Neuronal stem cell (in vitro differentiated cells): ENCODE measurements around the gene VGF.

Experiments used
- DNase-seq: peaks from one replicate; pipeline ENCODE4 v3.0.0-alpha.2; 2013; ENCODE audit warnings: low spot score
- H2AFZ ChIP-seq: one replicate; pipeline ENCODE4 v1.6.1; 2013; ENCODE audit warnings: mild to moderate bottlenecking, low read length, inconsistent platforms
- H2AK5ac ChIP-seq: 2 replicates; pipeline ENCODE4 v1.6.1; 2013; ENCODE audit warnings: low read depth, mild to moderate bottlenecking, inconsistent platforms, low read length, moderate library complexity, mixed read lengths
- H2BK120ac ChIP-seq: 2 replicates; pipeline ENCODE4 v1.6.1; 2013; ENCODE audit warnings: low read depth, mild to moderate bottlenecking, inconsistent platforms, low read length, moderate library complexity, mixed read lengths
- H2BK12ac ChIP-seq: one replicate; pipeline ENCODE4 v1.6.1; 2013; ENCODE audit warnings: low read length, inconsistent platforms
- H2BK15ac ChIP-seq: 2 replicates; pipeline ENCODE4 v1.6.1; 2013; ENCODE audit warnings: mild to moderate bottlenecking, low read length, inconsistent platforms, mixed read lengths
- H2BK5ac ChIP-seq: one replicate; pipeline ENCODE4 v1.6.1; 2013; ENCODE audit warnings: inconsistent platforms, mild to moderate bottlenecking, low read length, moderate library complexity
- H3K14ac ChIP-seq: one replicate; pipeline ENCODE4 v1.6.1; 2013; ENCODE audit warnings: low read length, inconsistent platforms
- H3K18ac ChIP-seq: 2 replicates; pipeline ENCODE4 v1.6.1; 2013; ENCODE audit warnings: low read length, inconsistent platforms
- H3K23ac ChIP-seq: 2 replicates; pipeline ENCODE4 v1.6.1; 2013; ENCODE audit warnings: low read depth, mild to moderate bottlenecking, mixed read lengths, low read length, inconsistent platforms; ENCODE audit not compliant: poor library complexity
- H3K27ac ChIP-seq: replicated peaks from 3 replicates; pipeline ENCODE4 v1.5.1; 2013; ENCODE audit warnings: low read length, inconsistent platforms
- H3K27me3 ChIP-seq, 3 experiments: 2 replicates each; pipeline ENCODE4 v1.6.1; 2013; ENCODE audit warnings: low read length in 3 of 3, mild to moderate bottlenecking in 2 of 3, inconsistent platforms in 1 of 3, low read depth in 1 of 3, mixed read lengths in 1 of 3, moderate library complexity in 1 of 3; ENCODE audit not compliant: control insufficient read depth in 3 of 3, insufficient read depth in 3 of 3
- H3K36me3 ChIP-seq, 2 donors: replicated peaks in 1 of 2; 2 replicates each; pipeline ENCODE4 v1.6.1; 2013; ENCODE audit warnings: low read length in 2 of 2; ENCODE audit not compliant: control insufficient read depth in 2 of 2, insufficient read depth in 2 of 2
- H3K4ac ChIP-seq: 2 replicates; pipeline ENCODE4 v1.6.1; 2013; ENCODE audit warnings: inconsistent platforms, mild to moderate bottlenecking, low read length, moderate library complexity
- H3K4me1 ChIP-seq, 2 donors: 1 replicate in 1 of 2; 2 replicates in 1 of 2; pipeline ENCODE4 v1.6.1; 2013; ENCODE audit warnings: low read length in 2 of 2, low read depth in 1 of 2; ENCODE audit not compliant: control insufficient read depth in 2 of 2, insufficient read depth in 1 of 2
- H3K4me2 ChIP-seq: one replicate; pipeline ENCODE4 v1.6.1; 2013; ENCODE audit warnings: mild to moderate bottlenecking, low read length, inconsistent platforms; ENCODE audit not compliant: insufficient read depth, poor library complexity, severe bottlenecking
- H3K4me3 ChIP-seq, 2 donors: 2 replicates each; pipeline ENCODE4 v1.5.1; 2013; ENCODE audit warnings: low read length in 2 of 2, mild to moderate bottlenecking in 2 of 2, inconsistent platforms in 1 of 2, moderate library complexity in 1 of 2
- H3K79me1 ChIP-seq: one replicate; pipeline ENCODE4 v1.6.1; 2013; ENCODE audit warnings: low read depth, mild to moderate bottlenecking, inconsistent platforms, low read length, moderate library complexity
- H3K9ac ChIP-seq: one replicate; pipeline ENCODE4 v1.6.1; 2013; ENCODE audit warnings: mild to moderate bottlenecking, low read depth, low read length, inconsistent platforms; ENCODE audit not compliant: poor library complexity
- H3K9me3 ChIP-seq, 2 donors: replicated peaks in 1 of 2; 2 replicates each; pipeline versions ENCODE3 to v1.6.1; 2013; ENCODE audit warnings: low read length in 2 of 2, mild to moderate bottlenecking in 2 of 2, inconsistent platforms in 1 of 2, low read depth in 1 of 2, mixed read lengths in 1 of 2, moderate library complexity in 1 of 2; ENCODE audit not compliant: control insufficient read depth in 2 of 2, insufficient read depth in 1 of 2
- H4K8ac ChIP-seq: one replicate; pipeline ENCODE4 v1.6.1; 2013; ENCODE audit warnings: low read depth, mild to moderate bottlenecking, inconsistent platforms, low read length, moderate library complexity
- H4K91ac ChIP-seq: one replicate; pipeline ENCODE4 v1.6.1; 2013; ENCODE audit warnings: low read length, low read depth, mild to moderate bottlenecking, inconsistent platforms; ENCODE audit not compliant: poor library complexity
- WGBS, 2 donors: extraction: QIAGEN DNeasy Blood & Tissue Kit; methylation state at CpG; one replicate each; pipeline ENCODE4 v1.1.7; 2013; ENCODE audit warnings: missing lambda C conversion rate in 2 of 2, mixed read lengths in 1 of 2; ENCODE audit not compliant: insufficient read length in 2 of 2, insufficient replicate concordance in 1 of 2; ENCODE audit errors: extremely low coverage in 2 of 2; 5-methylcytosine and 5-hydroxymethylcytosine counted together

The VGF gene

GRCh38 chr7:101179117-101179516 is 13.7 kb upstream of the VGF start:
- peaks cover 15 to 51% (median 49%) of the 10 kb centered on the region in 3 experiments for H3K27me3 ChIP-seq
- H4K91ac ChIP-seq, result no peak overlapping the region

GRCh38 chr7:101177644-101178043 is 12.3 kb upstream of the VGF start:
- Histone ChIP-seq H3K36me3 (no peaks in the 10 kb centered on the region), H3K4me2 (no peak overlapping the region), H3K4me3 (no peak overlapping the region), H3K79me1 (no peaks in the 10 kb centered on the region), H3K9me3 (peaks cover 3 to 6% of the 10 kb centered on the region in 2 donors), H3K4me1 (peaks cover 8 to 17% of the 10 kb centered on the region in 2 donors), H4K91ac (no peak overlapping the region), H3K18ac (peak overlapping the region; percentile 44), H2AFZ (no peak overlapping the region), H4K8ac (no peak overlapping the region), H3K4ac (no peak overlapping the region), H3K14ac (no peak overlapping the region), H3K27ac (no peak overlapping the region), H2BK120ac (no peak overlapping the region), H3K27me3 (peaks cover 29 to 65% (median 64%) of the 10 kb centered on the region in 3 experiments), H2BK15ac (peak overlapping the region; percentile 93), H3K23ac (no peak overlapping the region), H2BK12ac (no peak overlapping the region), H2BK5ac (no peak overlapping the region), H2AK5ac (peak overlapping the region; percentile 91), H3K9ac (no peak overlapping the region)
- DNase-seq, result no peak
- WGBS, 2 donors, result no CpG with 5 or more reads among the region's 2 CpGs

More at GRCh38 chr7:101179117-101179516, 13.7 kb upstream of the VGF start:
- Histone ChIP-seq H3K4me1 (peaks cover 0 to 9% of the 10 kb centered on the region in 2 donors), H3K4me2 (peak overlapping the region; percentile 94), H3K4me3 (peak overlapping the region; percentile 53 to 71), H2BK12ac (no peak overlapping the region), H4K8ac (no peak overlapping the region), H2BK15ac (no peak overlapping the region), H3K9me3 (peaks cover under 1 to 6% of the 10 kb centered on the region in 2 donors), H3K27ac (no peak overlapping the region), H2AFZ (peak overlapping the region; percentile 97), H3K79me1 (no peaks in the 10 kb centered on the region), H3K23ac (no peak overlapping the region), H3K36me3 (no peaks in the 10 kb centered on the region), H2AK5ac (no peak overlapping the region), H3K4ac (no peak overlapping the region), H3K14ac (no peak overlapping the region), H3K9ac (no peak overlapping the region), H3K18ac (no peak overlapping the region), H2BK120ac (no peak overlapping the region), H2BK5ac (no peak overlapping the region)
- no CpG with 5 or more reads among the region's 20 CpGs for WGBS, 2 donors
- no peak for DNase-seq

- no peak for DNase-seq
- no peaks in the 10 kb centered on the region for H3K36me3 ChIP-seq
- no CpG with 5 or more reads among the region's 3 CpGs for WGBS, 2 donors
- no peak overlapping the region for H2BK5ac ChIP-seq
- H2AK5ac ChIP-seq, result no peak overlapping the region
- no peak overlapping the region for H2BK120ac ChIP-seq
- H2BK12ac ChIP-seq, result no peak overlapping the region
- H3K23ac ChIP-seq, result no peak overlapping the region
- no peak overlapping the region for H4K8ac ChIP-seq
- H2BK15ac ChIP-seq, result no peak overlapping the region
- H3K4me3 ChIP-seq, result no peak overlapping the region
- no peak overlapping the region for H2AFZ ChIP-seq
- H3K9ac ChIP-seq, result no peak overlapping the region
- H3K9me3 ChIP-seq, result peaks cover 3 to 5% of the 10 kb centered on the region in 2 donors
- no peaks in the 10 kb centered on the region for H3K79me1 ChIP-seq
- H3K4me2 ChIP-seq, result no peak overlapping the region
- H3K14ac ChIP-seq, result no peak overlapping the region
- no peak overlapping the region for H4K91ac ChIP-seq
- H3K4ac ChIP-seq, result no peak overlapping the region
- no peak overlapping the region for H3K18ac ChIP-seq
- H3K4me1 ChIP-seq, result peaks cover 24 to 26% of the 10 kb centered on the region in 2 donors
- no peak overlapping the region for H3K27ac ChIP-seq
- peaks cover 46 to 82% (median 80%) of the 10 kb centered on the region in 3 experiments for H3K27me3 ChIP-seq
These were observed 10.3 kb upstream of the VGF start for GRCh38 chr7:101175664-101176063.

- Histone ChIP-seq H3K27ac (no peak overlapping the region), H3K14ac (peak overlapping the region; percentile 21), H2AK5ac (peak overlapping the region; percentile 91), H2BK5ac (no peak overlapping the region), H2AFZ (no peak overlapping the region), H3K36me3 (no peaks in the 10 kb centered on the region), H2BK12ac (peak overlapping the region; percentile 63), H3K9ac (no peak overlapping the region), H3K79me1 (no peaks in the 10 kb centered on the region), H2BK120ac (no peak overlapping the region), H3K23ac (peak overlapping the region; percentile 44), H2BK15ac (peak overlapping the region; percentile 93), H3K9me3 (peaks cover 3 to 5% of the 10 kb centered on the region in 2 donors), H3K4me1 (peaks cover 30 to 36% of the 10 kb centered on the region in 2 donors), H3K4me3 (no peak overlapping the region), H3K27me3 (peaks cover 51 to 82% (median 81%) of the 10 kb centered on the region in 3 experiments), H4K8ac (no peak overlapping the region), H3K4ac (no peak overlapping the region), H4K91ac (no peak overlapping the region), H3K18ac (peak overlapping the region; percentile 59), H3K4me2 (peak overlapping the region; percentile 60)
- DNase-seq, result no peak
- WGBS, 2 donors, result no CpG with 5 or more reads among the region's 28 CpGs
These were observed 9.0 kb upstream of the VGF start for GRCh38 chr7:101174322-101174854.
